ENCODE results near the gene CDC42EP2.
A peak's percentile ranks its signal among the peaks of the same experiment; 100 is the strongest.

The CDC42EP2 gene

DNA sequence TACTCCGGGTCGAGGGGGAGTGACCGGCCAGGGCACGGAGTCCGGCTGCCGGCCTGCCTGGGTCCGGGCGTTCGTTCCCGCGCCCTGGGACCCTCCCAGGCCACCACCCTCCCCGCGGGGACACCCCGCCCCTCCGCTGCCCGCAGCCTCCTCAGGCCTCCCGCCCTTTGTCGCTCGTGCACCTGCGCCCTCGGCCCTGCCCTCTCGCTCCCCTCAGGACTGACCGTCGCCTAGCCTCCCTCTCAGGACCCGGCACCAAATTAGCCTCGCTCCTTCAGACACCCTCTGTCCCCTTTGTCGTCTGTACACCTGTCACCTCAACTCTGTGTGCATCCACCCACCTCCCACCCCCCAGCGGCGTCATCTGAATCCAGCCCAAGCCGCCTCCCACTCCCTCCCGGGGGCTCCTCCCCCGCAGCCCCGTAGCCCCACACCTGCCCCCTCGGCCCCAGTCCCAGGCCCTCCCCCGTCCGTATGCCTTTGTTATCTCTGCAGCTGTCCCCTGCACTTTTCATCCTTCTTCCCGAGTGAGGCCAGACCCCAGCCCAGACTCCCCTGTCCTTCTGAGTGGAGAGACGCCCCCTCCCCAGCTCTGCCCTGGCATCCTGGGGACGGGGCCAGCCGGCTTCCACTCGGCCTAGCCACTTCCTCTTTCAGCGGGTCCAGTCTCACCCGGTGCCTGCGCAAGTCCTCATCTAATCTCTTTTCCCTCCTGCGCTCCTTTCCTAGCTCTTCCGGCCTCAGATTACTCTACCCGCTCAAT is 40.5 kb downstream of the CDC42EP2 start:
- DNase-seq (ENCODE audit: low read depth in 2 of 3, low spot score in 1 of 3), result peak in 2 of 3 donors; percentile 21 to 29

DNA sequence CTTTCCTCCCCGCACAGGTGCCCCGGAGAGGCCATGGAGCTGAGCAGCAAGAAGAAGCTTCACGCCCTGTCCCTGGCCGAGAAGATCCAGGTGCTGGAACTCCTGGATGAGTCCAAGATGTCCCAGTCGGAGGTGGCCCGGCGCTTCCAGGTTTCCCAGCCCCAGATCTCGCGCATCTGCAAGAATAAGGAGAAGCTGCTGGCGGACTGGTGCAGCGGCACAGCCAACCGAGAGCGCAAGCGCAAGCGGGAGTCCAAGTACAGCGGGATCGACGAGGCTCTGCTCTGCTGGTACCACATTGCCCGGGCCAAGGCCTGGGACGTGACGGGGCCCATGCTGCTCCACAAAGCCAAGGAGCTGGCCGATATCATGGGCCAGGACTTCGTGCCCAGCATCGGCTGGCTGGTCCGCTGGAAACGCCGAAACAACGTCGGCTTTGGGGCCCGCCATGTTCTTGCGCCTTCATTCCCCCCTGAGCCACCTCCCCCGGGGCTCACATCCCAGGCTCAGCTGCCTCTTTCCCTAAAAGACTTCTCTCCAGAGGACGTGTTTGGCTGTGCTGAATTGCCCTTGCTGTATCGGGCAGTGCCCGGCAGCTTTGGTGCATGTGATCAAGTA is 41.2 kb downstream of the CDC42EP2 start:
- no peak for DNase-seq (ENCODE audit: low read depth in 2 of 3, low spot score in 1 of 3)

DNA sequence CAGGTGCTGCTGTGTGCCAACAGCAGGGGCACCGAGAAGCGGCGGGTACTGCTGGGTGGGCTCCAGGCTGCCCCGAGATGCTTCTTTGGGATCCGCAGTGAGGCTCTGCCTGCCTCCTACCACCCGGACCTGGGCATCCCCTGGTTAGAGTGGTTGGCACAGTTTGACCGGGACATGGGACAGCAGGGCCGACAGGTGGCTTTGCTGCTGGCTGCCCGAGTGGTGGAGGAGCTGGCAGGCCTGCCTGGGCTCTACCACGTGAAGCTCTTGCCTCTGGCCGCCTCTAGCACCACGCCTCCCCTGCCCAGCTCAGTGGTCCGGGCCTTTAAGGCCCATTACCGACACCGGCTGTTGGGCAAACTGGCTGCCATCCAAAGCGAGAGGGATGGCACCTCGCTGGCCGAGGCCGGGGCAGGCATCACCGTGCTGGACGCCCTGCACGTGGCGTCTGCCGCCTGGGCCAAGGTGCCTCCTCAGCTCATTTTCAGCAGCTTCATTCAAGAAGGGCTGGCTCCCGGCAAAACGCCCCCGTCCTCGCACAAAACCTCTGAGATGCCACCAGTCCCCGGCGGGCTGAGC is 41.8 kb downstream of the CDC42EP2 start:
- no peak for DNase-seq (ENCODE audit: low read depth in 2 of 3, low spot score in 1 of 3)

DNA sequence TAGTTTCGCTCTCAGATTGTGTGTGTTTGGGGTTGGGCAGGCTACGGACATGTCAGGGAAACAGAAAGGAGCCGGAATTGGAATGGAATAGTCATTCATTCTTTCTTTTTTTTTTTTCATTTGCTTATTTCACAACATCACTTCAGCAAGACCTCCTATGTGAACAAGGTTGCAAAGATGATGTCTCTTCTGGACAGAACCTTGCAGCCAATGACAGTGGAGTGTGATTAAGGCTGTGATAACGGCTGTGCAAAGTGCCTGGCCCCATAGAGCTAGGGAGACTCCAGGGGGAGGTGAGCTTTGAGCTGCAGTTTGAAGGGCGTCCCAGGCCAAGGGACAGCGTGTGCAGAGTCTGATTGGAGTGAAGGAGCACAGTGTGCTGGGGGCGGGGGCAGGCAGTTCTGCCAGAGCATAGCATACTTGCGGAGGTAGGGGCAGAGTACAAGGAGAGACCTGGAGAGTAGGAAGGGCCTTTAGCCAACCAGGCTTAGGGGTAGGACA is 43.2 kb downstream of the CDC42EP2 start:
- DNase-seq (ENCODE audit: low read depth in 2 of 3, low spot score in 1 of 3), result no peak

DNA sequence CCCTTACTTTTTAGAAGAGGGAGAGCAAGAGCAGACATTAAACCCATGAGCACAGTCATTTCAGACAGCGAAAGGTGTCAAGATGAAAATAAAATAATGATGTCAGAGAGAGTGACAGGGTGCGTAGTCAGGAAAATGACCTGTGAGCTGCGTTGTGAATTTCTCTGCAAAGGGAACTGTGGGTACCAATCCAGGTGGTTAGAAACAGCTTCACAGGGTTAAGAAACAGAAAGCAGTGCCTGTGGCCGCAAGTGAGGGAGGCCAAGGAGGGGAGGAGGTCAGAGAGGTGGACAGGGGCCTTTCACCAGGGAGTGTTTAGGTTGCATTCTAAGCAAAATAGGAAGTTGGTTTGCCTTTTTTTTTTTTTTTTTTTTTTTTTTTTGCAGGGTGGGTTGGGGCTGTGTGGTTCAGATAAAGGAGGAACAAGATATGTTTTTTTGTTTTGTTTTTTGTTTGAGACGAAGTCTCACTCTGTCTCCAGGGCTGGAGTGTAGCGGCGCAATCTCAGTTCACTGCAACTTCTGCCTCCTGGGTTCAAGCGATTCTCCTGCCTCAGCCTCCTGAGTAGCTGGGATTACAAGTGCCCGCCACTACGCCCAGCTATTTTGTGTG is 47.8 kb downstream of the CDC42EP2 start:
- DNase-seq (ENCODE audit: low read depth in 2 of 3, low spot score in 1 of 3), result no peak

DNA sequence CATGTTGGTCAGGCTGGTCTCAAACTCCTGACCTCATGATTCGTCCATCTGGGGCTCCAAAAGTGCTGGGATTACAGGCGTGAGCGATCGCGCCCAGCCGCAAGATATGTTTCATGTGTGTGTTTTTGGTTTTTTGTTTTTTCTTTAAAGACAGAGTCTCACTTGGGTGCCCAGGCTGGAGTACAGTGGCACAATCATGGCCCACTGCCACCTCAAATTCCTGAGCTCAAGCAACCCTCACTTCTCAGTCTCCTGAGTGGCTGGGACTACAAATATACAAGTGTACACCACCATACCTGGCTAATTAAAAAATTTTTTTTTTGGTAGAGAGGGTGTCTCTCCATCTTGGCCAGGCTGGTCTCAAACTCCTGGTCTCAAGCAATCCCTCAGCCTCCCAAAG is 48.3 kb downstream of the CDC42EP2 start:
- no peak for DNase-seq (ENCODE audit: low read depth in 2 of 3, low spot score in 1 of 3)

DNA sequence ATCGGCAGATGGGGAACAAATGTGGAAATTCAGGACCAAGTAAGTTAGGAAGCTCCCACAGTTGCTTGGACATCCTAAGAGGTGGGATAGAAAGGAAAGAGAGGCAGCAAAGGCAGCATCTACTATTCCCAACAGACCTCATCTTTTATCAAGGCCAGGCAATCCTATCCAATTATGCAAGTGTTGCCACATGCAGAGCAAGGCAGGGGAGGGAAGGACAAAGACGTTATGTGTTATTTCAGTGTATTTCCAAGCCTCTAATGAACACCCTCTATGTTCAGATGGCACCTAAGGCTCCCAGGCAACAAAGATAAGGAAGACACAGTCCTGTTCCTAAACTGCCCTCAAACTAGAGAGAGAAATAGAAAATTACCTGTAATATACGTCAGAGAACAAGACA is 49.1 kb downstream of the CDC42EP2 start:
- DNase-seq (ENCODE audit: low read depth in 2 of 3, low spot score in 1 of 3), result no peak

DNA sequence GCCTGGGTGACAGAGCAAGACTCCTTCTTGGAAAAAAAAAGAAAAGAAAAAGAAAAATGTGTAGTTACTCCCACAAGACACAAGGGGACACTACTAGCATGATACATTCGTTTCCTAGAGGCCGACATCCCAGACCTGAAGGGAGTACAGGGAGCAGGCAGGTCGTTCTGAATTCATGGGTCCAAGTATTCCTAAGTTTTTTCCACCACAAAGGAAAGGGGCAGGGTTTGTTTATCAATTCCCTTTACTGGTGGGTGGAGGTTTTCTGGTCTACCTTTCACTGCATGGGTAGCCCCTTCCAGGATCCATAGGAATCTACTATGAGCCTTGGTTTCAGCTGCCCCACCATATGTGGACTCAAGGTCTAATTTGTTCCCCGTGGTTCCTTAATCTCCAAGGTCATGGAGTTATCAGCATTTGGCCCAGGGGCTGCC is 51.7 kb downstream of the CDC42EP2 start:
- DNase-seq (ENCODE audit: low read depth in 2 of 3, low spot score in 1 of 3), result no peak

DNA sequence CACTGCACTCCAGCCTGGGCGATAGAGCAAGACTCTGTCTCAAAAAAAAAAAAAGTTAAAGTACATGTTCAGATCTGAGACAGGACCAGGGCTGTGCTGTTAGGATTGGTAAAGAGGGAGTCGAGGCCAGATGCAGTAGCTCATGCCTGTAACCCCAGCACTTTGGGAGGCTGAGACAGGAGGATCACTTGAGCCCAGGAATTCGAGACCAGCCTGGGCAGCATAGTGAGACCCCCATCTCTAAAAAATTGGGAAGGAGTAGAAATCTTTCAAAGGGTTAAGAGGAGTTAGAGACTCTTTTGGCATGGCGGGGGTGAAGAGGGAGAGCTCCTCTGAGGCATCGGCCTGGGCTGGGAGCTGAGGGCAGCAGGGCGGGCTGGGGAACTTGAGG is 56.0 kb downstream of the CDC42EP2 start:
- DNase-seq (ENCODE audit: low read depth in 2 of 3, low spot score in 1 of 3), result no peak
